ENCODE results near the gene TPO. TPM values are rescaled to one million over a fixed set of nuclear protein-coding genes. Genes with fewer than 3 reads are reported as not detected.

TPO gene
- total RNA-seq, 1 donor from 2014 or later: 7.0 TPM

- intact Hi-C loops (cut with DNase I): no loop called here
- peak; percentile 39 for DNase-seq
- no peak for ATAC-seq (ENCODE audit: poor library complexity)
Measured at GRCh38 chr2:1492711-1493430, 79.6 kb downstream of the TPO start.

GRCh38 chr2:1493431-1494126, 80.3 kb downstream of the TPO start:
- intact Hi-C loops (cut with DNase I): no loop called here
- ATAC-seq (ENCODE audit: poor library complexity) (no peak), DNase-seq (peak; percentile 39)

- intact Hi-C loops (cut with DNase I): no loop called here
- ATAC-seq (ENCODE audit: poor library complexity) (no peak), DNase-seq (no peak)
Measured at GRCh38 chr2:1494257-1494656, 81.0 kb downstream of the TPO start.

GRCh38 chr2:1494906-1495305, 81.6 kb downstream of the TPO start:
- ATAC-seq (ENCODE audit: poor library complexity): no peak
- intact Hi-C loops (cut with DNase I): no loop called here

GRCh38 chr2:1495676-1496358, 82.6 kb downstream of the TPO start:
- no peak for DNase-seq
- no peak for ATAC-seq (ENCODE audit: poor library complexity)
- intact Hi-C loops (cut with DNase I): no loop called here

More at GRCh38 chr2:1494906-1495305, 81.6 kb downstream of the TPO start:
- no peak for DNase-seq

- DNase-seq (no peak), ATAC-seq (ENCODE audit: poor library complexity) (no peak)
- intact Hi-C loops (cut with DNase I): no loop called here
Measured at GRCh38 chr2:1496359-1496821, 83.1 kb downstream of the TPO start.

- intact Hi-C loops (cut with DNase I): no loop called here
- ATAC-seq (ENCODE audit: poor library complexity): no peak
Measured at GRCh38 chr2:1497122-1497611, 83.9 kb downstream of the TPO start.

GRCh38 chr2:1498176-1498575, 84.9 kb downstream of the TPO start:
- intact Hi-C loops (cut with DNase I): no loop called here
- DNase-seq: peak; percentile 21
- ATAC-seq (ENCODE audit: poor library complexity): no peak

More at GRCh38 chr2:1497122-1497611, 83.9 kb downstream of the TPO start:
- DNase-seq: peak; percentile 19

- DNase-seq (peak; percentile 10), ATAC-seq (ENCODE audit: poor library complexity) (no peak)
- intact Hi-C loops (cut with DNase I): no loop called here
Measured at GRCh38 chr2:1499033-1499795, 86.0 kb downstream of the TPO start.

- intact Hi-C loops (cut with DNase I): no loop called here
- DNase-seq (peak; percentile 33), ATAC-seq (ENCODE audit: poor library complexity) (no peak)
Measured at GRCh38 chr2:1501038-1501851, 88.0 kb downstream of the TPO start.

GRCh38 chr2:1501991-1502390, 88.7 kb downstream of the TPO start:
- ATAC-seq (ENCODE audit: poor library complexity) (no peak), DNase-seq (no peak)

GRCh38 chr2:1502891-1503304, 89.6 kb downstream of the TPO start:
- ATAC-seq (ENCODE audit: poor library complexity) (no peak), DNase-seq (no peak)
- intact Hi-C loops (cut with DNase I): no loop called here

More at GRCh38 chr2:1501991-1502390, 88.7 kb downstream of the TPO start:
- intact Hi-C loops (cut with DNase I): no loop called here

- no peak for ATAC-seq (ENCODE audit: poor library complexity)
- DNase-seq: no peak
- intact Hi-C loops (cut with DNase I): no loop called here
Measured at GRCh38 chr2:1503471-1504310, 90.4 kb downstream of the TPO start.

GRCh38 chr2:1504311-1504750, 91.1 kb downstream of the TPO start:
- no peak for ATAC-seq (ENCODE audit: poor library complexity)
- no peak for DNase-seq

GRCh38 chr2:1505031-1505441, 91.8 kb downstream of the TPO start:
- intact Hi-C loops (cut with DNase I): no loop called here
- ATAC-seq (ENCODE audit: poor library complexity) (no peak), DNase-seq (no peak)

More at GRCh38 chr2:1504311-1504750, 91.1 kb downstream of the TPO start:
- intact Hi-C loops (cut with DNase I): no loop called here

- ATAC-seq (ENCODE audit: poor library complexity): peak; percentile 61
- DNase-seq: no peak
- intact Hi-C loops (cut with DNase I): no loop called here
Measured at GRCh38 chr2:1509271-1510065, 96.2 kb downstream of the TPO start.

All from Right ventricle myocardium superior (tissue), 1 donor.